HEK293T (cell line): ENCODE data around the gene AKAP6.

Source experiments
- BHLHE40 ChIP-seq: fragments of 450-650 bp; IDR thresholded peaks from 2 replicates; pipeline ENCODE4 v1.6.1; 2016; ENCODE audit warnings: mild to moderate bottlenecking, moderate library complexity, borderline replicate concordance
- ELF4 ChIP-seq: fragments of 450-650 bp; IDR thresholded peaks from 2 replicates; pipeline ENCODE4 v1.6.1; 2017; ENCODE audit warnings: antibody characterized with exemption
- HDGF ChIP-seq: fragments of 450-650 bp; IDR thresholded peaks from 2 replicates; pipeline ENCODE4 v1.6.1; 2017; ENCODE audit warnings: antibody characterized with exemption, borderline replicate concordance
- NFRKB ChIP-seq: fragments of 450-650 bp; IDR thresholded peaks from 2 replicates; pipeline ENCODE4 v1.6.1; 2016; ENCODE audit warnings: mild to moderate bottlenecking, moderate library complexity
- PKNOX1 ChIP-seq: fragments of 450-650 bp; IDR thresholded peaks from 2 replicates; pipeline ENCODE4 v1.6.1; 2016
- SP1 ChIP-seq: fragments of 450-650 bp; IDR thresholded peaks from 2 replicates; pipeline ENCODE4 v1.6.1; 2017
- SUZ12 ChIP-seq: fragments of 450-650 bp; IDR thresholded peaks from 2 replicates; pipeline ENCODE4 v1.6.1; 2016; ENCODE audit warnings: mild to moderate bottlenecking
- TARDBP ChIP-seq: fragments of 450-650 bp; IDR thresholded peaks from 2 replicates; pipeline ENCODE4 v1.6.1; 2016
- ZNF384 ChIP-seq: fragments of 450-650 bp; IDR thresholded peaks from 2 replicates; pipeline ENCODE4 v1.6.1; 2016

GRCh38 chr14:32669391-32669790 lies 340.3 kb downstream of the AKAP6 start:
- TF ChIP-seq ELF4 (no peak), BHLHE40 (no peak), SP1 (no peak), NFRKB (no peak), TARDBP (no peak), HDGF (no peak), PKNOX1 (no peak), SUZ12 (no peak), ZNF384 (no peak)
